Bronchial epithelial cell (primary cell): Measurements from ENCODE around the gene RAB11B. TPM values are rescaled to one million over a fixed set of nuclear protein-coding genes. Genes with fewer than 3 reads are reported as not detected.
A peak's percentile ranks its signal among the peaks of the same experiment; 100 is the strongest.

Source experiments
- DNase-seq: peaks from one replicate; pipeline ENCODE4 v3.0.0-alpha.2; 2010; ENCODE audit warnings: low read depth
- FAIRE-seq: peaks from 2 replicates; lab custom pipeline; 2011; peaks lifted over from hg19 to GRCh38; lab: Jason Lieb, UNC
- H3K27me3 ChIP-seq: 2 replicates; pipeline ENCODE4 v1.5.1; 2011; ENCODE audit warnings: low read length; ENCODE audit not compliant: control insufficient read depth, insufficient read depth
- H3K36me3 ChIP-seq: 2 replicates; pipeline ENCODE4 v1.5.1; 2011; ENCODE audit warnings: low read length; ENCODE audit not compliant: control insufficient read depth, insufficient read depth
- H3K4me3 ChIP-seq: 2 replicates; pipeline ENCODE4 v1.5.1; 2011; ENCODE audit warnings: mild to moderate bottlenecking, low read depth, low read length, control low read depth
- CTCF ChIP-seq: IDR thresholded peaks from 2 replicates; pipeline ENCODE4 v1.5.1; 2011; ENCODE audit warnings: mild to moderate bottlenecking, moderate library complexity, low read length, control low read depth, inconsistent platforms; ENCODE audit not compliant: insufficient read depth, severe bottlenecking
- total RNA-seq: library from RNA; depleted of rRNA; stranded (reverse); fragments of >200 nt; gene quantifications from 2 replicates; pipeline ENCODE4 v1.2.1, GENCODE V29; 2014

Gene RAB11B
- total RNA-seq, 1 donor from 2014 or later: 21.1 TPM

- DNase-seq: no peak
- no peak for TF ChIP-seq CTCF
- FAIRE-seq: no peak
- H3K27me3 ChIP-seq: no peaks in the 10 kb centered on the region
- peaks cover 15% of the 10 kb centered on the region for H3K36me3 ChIP-seq
- H3K4me3 ChIP-seq: no peak overlapping the region
These were observed 6.0 kb downstream of the RAB11B start for GRCh38 chr19:8396185-8396562.

GRCh38 chr19:8396563-8397203 lies 6.5 kb downstream of the RAB11B start:
- FAIRE-seq (no peak), DNase-seq (peak; percentile 38)
- Histone ChIP-seq H3K4me3 (no peak overlapping the region), H3K27me3 (no peaks in the 10 kb centered on the region), H3K36me3 (peaks cover 15% of the 10 kb centered on the region)
- TF ChIP-seq CTCF: peak; percentile 81

DNA sequence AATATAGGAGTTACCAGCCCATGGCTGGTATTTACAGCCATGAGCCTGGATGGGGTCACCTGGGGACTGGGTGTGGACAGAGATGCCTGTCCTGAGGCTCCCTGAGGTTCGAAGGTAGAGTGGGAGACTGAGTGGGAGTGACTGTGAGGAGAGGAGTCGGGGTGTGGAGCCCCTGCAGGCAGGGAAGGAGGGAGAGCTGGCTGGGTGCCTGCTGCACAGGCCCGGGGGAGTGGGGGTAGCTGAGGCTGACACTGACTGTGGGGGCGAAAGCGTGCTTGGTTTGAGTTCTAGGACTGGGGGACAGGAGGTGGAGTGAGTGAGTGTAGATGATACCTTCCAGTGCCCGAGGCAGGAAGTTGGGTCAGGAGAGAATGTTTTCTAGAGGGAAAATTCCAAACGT lies 7.1 kb downstream of the RAB11B start:
- Histone ChIP-seq H3K4me3 (no peak overlapping the region), H3K27me3 (no peaks in the 10 kb centered on the region), H3K36me3 (peaks cover 15% of the 10 kb centered on the region)
- no peak for TF ChIP-seq CTCF
- no peak for FAIRE-seq
- DNase-seq: peak; percentile 20

- Histone ChIP-seq H3K36me3 (peaks cover 18% of the 10 kb centered on the region), H3K4me3 (no peak overlapping the region), H3K27me3 (no peaks in the 10 kb centered on the region)
- no peak for DNase-seq
- FAIRE-seq: no peak
- TF ChIP-seq CTCF: no peak
These were observed 7.7 kb downstream of the RAB11B start for GRCh38 chr19:8397746-8398310.

DNA sequence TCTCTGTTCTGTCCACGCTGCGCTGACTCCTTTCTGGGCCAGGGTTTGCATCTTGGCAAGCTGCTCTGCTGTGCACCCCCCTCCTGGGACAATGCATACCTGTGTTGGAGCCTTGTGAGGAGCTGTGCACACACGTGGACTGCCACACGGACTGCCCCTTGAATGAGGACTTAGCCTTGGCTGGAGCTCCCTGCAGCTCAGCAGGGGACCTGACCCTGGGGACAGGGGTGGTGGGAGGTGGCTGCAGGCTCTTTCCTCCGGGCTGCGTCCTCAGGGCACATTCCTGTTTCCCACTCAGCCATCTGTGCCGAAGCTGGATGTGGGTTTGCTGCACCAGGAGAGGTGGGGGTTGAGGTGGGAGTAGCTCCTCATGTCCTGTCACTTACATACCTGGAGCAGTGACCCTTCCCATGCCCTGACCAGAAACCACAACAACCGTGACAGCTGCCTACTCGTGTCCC lies 8.2 kb downstream of the RAB11B start:
- Histone ChIP-seq H3K36me3 (peaks cover 18% of the 10 kb centered on the region), H3K4me3 (no peak overlapping the region), H3K27me3 (no peaks in the 10 kb centered on the region)
- TF ChIP-seq CTCF: no peak
- DNase-seq: no peak
- no peak for FAIRE-seq

DNA sequence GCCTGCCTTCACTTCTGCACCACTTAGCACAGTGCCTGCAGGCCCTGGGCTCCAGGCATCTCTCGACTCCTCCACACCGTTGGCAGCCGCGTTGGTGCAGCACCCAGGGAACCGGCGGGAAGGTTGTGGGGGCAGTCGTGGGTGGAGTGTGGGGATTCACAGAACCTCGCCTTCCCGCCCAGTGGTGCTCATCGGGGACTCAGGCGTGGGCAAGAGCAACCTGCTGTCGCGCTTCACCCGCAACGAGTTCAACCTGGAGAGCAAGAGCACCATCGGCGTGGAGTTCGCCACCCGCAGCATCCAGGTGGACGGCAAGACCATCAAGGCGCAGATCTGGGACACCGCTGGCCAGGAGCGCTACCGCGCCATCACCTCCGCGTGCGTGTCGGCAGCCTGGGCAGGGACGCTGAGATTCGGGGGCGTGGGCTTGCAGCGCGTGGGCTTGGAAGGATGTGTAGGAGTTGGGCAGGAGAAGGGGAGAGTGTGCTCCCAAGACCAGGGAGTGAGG lies 9.6 kb downstream of the RAB11B start:
- H3K27me3 ChIP-seq: no peaks in the 10 kb centered on the region
- peaks cover 23% of the 10 kb centered on the region for H3K36me3 ChIP-seq
- no peak overlapping the region for H3K4me3 ChIP-seq
- TF ChIP-seq CTCF: no peak
- DNase-seq (no peak), FAIRE-seq (no peak)
